NK-92 (cell line): Measurements from ENCODE around the gene DNAJA4.

Experiments
- DNase-seq: peaks from one replicate; lab custom pipeline; 2025; ENCODE audit not compliant: unreplicated experiment; lab: John Stamatoyannopoulos, UW

DNAJA4 gene

DNA sequence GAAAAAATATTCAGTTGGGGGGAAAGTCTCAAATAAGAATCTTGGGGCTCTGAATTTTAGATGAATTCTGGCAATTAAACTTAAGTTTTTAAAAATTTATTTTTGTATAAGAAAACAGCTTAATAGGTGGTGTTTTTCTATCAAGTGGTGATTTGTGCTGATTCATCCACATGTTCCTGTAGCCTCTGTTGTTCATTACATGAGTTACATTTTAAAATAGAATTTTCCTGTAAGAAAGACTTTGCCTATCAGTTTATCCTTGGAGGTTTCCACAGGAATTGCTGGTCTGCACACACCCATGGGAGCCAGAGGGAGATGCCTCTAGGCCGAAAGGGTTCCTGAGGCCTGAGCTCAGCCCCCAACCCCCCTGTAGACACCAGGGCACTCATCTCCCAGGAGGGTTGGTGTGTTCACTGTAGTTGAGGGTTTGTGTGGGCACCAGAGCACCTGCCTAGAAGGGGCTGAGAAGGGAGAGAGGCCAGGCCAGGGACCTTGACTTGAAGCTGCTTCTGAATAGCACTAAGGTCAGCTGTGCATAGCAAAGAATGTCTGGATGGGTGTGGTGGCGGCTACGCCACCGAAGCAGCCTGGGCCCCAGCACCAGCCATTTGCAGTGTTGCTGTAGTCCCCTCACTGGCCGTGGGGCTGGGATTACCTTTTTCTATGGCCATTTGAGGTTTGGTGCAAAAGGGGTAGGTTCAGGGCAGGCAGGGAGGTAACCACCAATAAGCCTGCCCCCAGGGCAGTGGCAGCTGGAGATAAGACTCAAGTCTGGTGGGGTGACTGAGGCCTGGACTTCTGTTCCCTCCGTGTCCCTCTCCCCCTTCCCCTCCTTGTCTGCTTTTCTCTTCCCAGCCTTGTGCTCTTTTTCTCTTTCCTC lies 11.9 kb downstream of the DNAJA4 start:
- DNase-seq = no peak

DNA sequence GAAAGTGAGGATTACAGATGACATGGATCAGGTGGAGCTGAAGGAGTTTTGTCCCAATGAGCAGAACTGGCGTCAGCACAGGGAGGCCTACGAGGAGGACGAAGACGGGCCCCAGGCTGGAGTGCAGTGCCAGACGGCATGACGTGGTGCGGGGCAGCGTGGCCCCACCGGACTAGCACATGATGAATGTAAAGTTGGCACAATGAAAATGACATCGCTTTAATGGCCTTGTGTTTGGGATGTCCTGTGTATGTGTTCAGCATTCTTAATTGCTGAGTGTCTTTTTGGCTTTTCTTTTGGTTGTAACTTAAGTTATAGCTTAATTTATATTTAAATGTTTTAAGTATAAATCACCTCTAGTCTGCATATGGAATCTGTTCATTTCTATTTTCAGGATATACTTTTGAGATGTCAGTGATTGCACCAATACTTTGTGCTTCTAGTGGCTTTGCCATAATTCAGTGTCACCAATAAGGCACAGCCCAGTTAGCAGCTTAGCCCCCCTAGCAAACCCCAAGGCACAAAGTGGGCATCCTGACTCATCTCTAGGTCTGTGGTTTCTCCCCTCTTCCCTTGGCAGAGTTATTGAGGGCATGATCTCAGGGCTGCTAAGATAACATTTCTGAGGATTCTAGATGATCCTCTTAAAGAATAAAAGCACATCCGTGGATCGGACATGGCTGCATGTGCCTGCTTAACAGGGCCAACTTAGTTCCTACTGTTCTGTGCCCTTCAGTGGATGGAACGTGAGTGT lies 16.1 kb downstream of the DNAJA4 start:
- DNase-seq = no peak

DNA sequence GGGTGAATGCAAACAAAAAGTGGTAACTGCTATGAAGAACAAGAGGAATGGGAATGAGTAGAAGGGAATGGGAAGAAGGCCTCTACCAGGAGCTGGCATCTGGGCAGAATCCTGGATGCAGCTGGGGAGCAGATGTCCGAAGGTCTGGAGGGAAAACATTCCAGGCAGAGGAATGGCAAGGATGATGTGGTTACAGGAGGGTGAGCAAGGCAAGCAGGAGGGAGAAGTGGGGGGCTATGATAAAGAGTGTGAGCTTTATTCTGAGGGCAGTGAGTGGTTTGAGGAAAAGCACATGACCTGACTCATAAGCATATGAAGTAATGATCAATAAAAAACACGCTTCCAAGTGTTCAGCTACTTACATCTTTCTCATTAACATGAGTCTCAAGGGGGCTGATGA lies 18.0 kb downstream of the DNAJA4 start:
- DNase-seq = no peak

DNA sequence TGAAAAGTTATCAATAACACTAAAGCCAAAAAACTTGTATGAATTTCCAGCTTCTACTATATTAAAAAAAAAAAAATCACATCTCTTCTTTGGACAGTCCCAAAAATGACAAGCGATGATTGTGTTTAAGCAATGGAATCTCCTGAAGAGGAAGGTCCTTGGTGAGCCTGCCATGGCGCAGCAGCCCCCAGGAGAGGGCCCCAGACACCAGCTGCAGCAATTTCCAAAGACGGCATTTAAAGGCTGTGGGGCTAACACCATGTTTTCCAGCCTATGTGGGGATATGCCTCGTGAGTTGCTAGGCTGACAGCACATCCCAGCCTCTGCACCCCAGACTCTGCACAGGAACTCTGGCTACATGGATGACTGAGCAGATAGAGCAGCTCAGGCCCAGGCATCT lies 20.4 kb downstream of the DNAJA4 start:
- DNase-seq = no peak

DNA sequence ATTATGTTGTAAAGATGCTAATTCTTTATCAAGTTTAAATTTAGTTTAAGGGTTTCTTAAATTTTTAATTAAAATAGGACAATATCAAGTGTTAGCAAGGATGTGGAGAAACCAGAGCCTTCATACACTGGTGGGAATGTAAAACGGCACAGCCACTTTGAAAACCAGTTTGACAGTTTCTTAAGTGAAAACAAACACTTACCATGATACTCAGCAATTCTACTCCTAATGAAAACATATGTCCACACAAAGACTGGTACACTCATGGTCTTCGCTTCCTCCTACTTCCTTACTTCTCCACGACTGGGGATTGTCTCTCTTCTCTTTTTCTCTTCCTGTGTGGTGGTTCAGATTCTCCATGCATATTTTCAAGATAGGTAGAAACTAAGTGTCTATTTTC lies 25.9 kb downstream of the DNAJA4 start:
- no peak for DNase-seq

DNA sequence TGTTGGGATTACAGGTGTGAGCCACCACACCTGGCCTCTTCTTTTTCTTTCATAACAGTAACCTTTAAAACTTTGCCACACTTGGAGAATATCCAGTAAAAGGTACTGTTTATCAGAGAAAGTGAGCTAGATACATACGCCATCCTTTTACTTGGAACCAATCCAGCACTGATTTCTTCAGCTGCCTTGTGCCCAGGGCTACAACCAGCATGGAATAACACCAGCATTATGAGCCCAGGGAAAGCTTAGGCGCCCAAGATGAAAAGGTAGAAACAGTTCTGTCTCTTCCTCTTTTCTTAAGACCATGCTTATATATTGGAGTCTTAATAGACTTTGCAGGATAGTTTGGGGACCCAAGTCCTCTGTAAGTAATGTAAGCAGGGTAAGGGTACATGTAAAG lies 26.7 kb downstream of the DNAJA4 start:
- DNase-seq = no peak

DNA sequence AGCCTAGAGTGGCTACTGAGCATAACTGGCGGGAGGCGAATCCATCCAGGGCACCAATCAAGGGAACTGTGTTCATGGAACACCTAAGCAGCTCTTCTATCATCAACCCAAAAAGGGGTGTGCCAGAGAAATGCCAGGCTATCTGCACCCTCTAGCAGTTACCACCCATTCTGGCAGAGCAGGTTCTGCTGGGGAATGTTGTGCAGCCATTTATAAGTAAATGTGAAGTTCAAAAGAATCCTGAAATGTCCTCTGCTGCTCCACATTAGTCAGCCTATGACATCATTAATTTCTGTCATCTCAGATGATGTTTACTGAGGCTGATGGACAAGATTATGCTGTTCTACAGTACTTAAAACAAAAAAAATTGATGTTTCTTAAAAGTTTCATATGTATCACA lies 27.3 kb downstream of the DNAJA4 start:
- no peak for DNase-seq

DNA sequence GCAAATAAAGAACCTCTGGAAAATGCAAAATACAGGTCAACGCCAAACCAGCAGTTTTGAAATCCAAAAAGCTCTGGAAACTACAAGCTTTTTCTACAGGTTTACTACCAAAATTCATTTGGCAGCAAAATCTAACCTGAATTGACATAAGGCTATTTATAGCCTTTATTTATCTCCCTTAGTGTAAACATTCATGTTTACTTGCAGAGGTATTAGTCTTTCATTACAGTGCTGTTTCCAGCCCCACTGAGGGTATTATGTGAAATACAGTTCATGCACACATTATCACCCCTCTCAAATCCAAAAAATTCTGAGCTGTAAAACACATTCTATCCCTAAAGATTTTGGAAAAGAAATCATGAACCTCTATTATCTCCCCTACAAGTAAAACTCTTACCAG lies 27.9 kb downstream of the DNAJA4 start:
- no peak for DNase-seq

DNA sequence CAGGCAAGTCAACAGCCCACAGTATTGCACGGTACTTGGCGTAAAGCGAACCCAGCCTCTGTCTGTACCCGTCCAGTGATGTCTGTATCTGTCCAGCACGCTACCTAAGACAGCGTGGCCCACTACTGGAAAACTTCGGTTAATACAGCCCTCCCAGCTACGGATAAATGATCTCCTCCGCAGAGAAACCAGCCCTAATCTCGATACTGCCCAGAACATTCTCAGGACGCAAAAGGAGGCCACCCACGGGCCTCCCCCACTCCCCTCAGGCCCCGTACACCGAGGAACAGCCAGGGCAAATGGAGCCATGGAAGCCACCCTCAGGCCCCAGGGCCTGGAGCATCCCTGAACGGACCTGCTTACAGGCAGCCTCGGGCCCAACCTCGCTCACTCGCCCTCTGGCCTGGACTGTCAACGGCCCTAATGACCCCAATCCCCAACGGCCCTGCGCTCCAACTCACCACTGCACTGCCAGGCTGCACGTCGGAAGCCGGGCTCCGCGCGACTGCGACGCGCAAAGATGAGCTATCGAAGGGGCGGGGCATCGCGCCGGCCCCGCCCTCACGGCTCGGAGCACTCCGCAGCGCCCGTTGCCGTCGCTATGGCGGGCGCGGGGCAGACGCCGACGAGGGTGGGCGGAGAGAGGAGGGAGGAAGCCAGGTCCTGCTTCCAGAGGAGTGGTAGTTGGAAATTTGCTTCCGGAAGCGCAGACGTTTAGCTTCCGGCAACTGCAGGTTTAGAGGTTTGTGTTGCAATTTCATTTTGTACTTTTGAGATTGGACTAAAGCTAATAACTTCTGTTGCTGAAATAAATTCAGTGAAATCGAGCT lies 35.0 kb downstream of the DNAJA4 start, which contains the start of gene SKIC8:
Gene SKIC8, minus strand, starts transcription at position 509 of the 830 bp plus-strand sequence. CDS start 3,923 bp downstream, outside the sequence.
- DNase-seq = no peak

DNA sequence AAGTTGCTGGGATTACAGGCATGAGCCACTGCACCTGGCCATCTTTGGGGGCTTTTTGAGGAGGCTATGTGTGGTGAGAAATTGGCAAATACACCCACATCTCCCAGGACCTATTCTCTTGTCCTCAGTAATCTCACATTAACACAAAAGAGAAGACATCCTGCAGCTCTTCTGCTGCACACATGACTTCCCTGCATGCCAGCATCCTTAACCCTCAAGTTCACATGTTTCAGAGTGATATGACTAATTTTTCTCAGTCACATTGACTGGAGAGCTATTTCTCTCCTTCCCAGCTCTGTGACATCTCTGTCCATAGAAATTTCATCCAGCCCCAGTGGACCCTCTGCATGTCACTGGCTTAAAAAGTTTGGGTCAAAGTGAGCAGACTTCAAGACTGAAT lies 37.0 kb downstream of the DNAJA4 start:
- no peak for DNase-seq

DNA sequence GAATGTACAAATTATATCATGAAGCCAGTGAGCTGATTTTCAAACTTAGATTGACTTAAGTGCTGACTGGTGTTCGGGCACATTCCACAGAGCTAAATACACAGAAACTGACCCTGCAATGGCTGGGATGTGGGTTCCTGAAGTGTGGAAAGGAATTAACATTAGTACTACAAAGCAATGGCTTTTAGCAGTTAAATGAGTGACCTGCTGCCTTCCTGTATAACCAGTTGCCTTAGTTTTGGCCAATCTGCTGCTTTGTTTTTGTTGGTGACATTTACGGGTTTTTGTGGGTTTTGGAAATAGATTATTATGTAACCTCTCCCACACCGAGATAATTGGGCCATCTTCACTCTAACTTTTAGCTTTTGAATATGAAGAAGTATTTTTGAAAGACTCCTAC lies 37.5 kb downstream of the DNAJA4 start:
- no peak for DNase-seq

DNA sequence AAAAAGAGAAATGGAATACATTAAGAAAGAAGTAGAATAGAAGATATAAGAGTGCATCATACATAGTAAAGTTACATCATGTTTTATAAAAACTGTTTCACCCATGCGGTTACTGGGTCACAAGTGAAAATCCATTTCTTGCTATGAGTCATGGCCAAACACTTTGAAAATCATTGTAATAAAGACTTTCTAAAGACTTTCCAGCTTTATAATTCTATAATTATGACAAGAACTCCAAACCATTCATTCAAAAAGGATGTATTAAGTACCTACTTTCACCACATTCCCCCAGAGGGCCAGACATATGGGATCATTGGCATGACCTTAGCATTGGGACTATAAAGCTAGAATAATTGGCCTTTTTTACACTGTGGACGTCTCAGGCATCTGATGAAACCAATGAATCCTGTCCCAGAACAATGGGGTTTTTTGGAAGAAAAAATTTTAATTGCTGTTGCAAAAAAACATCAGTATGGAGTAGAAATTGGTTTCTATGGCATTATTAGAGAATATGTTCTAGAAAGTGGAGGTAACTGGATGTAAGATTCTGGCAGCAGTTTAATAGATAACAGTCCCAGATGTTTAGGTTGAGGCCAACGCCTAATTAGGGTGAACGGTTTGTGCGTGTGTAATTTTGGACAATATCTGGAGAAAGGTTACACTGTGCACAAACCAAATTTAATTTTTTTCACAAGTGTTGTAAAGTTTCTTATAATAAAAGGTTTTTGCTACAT lies 38.4 kb downstream of the DNAJA4 start:
- DNase-seq = no peak

DNA sequence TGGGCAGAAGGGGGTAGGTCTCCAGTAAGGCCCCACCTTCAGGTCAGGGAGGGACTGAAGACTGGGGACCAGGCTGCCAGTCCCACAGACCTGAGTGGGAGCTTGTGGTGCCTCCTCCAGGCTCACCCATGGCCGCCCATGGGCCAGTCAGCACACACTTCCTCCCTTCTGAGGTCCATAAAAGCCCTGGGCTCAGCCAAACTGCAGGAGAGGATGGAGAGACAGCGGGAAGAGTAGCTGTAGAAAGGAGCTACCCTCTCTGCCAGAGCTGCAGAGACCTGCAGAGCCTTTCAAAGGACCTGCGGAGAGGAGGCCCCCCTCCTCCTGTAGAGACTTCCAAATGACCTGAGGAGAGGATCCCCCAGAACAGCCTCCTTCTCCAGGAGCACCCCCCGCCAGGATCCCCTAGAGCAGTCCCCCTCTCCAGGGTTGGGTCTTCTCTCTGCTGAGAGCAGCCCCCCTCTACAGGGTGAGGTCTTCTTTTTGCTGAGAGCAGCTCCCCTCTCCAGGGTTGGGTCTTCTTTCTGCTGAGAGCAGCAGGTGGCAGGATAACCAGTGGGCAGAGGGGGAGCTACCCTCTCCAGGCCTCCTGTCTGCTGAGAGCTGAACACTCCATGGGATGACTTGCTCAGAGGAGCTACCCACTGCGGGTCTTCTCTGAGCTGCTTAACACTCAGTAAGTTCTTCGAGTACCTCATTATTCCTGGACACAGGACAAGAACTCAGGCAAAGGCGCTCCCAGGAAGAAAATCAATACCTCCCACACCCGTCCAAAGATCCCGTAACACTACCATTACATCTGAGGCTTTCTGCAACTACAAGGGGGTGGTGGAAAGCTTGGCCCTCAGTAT lies 40.1 kb downstream of the DNAJA4 start:
- DNase-seq = no peak

DNA sequence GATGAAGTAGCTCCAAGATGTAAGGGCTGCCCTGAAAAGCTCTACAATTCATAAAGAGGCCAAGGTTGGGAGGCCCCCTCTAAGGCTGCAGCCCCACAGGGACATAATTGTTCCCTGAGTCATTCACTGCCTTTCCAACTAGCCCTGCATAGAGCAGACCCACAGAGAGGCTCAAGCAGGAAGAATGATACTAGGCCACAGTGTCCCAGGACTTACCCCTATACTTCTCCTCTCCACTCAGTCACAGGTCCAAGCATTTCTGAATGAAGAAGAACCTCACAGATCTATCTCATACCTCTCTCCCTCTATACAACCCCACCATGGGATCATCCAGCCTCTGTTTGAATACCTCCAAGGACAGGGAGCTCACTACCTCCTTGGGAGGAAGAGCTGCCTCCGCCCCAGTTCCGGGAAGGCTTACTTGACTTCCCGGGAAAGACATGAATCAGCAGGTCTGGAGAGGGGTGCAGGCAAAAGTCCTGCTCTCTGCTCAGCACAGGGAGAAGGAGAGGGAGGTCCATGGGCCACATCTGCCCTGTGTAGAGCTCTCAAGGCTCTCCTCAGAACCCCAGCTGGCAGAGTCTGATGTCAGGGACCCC lies 41.9 kb downstream of the DNAJA4 start:
- no peak for DNase-seq

DNA sequence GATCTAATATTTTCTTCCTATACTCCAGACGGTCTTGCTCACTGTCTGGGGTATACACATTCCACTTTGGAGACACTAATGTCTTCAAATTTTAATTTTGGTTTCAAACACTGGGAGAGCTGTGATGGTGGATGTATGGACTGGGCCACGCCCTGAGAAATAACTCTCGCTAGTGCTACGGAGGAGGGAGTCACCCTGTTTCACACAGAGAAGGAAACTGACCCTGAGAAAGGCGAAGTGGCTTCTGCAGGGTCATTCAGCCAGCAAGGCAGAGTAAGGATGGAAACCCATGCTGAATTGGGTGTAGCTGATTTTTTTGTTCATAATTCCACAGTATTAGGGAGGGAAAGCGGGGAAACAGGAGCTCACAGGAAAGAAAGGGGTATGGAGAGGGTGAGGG lies 43.6 kb downstream of the DNAJA4 start:
- DNase-seq = no peak

DNA sequence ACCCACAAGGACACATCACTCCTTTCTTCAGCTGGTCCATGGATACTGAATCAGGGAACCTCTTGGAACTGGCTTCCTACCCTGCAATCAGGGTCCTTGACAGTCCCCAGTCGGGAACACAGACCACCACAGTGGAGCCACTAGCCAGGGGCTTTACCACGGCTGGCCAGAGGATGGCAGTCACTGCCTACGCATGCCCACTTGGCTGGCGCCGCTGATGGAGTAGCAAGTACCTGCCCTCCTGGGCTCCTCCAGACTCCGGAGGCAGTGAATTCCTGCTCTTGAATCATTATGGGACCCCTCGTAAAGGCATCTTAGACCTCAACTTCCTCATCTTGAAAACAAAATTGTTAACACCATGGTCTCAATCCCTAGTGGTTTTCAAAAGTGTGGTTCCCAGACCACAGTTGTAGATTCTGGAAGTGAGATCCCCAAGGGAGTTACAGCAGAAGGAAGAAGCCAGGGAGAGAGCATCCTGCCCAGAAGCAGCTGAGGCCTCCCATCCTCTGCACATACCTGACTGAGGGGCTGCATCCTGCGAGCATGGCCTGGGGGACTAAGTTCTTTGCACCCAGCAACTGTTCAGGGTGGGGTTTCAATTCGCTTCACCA lies 44.2 kb downstream of the DNAJA4 start:
- no peak for DNase-seq

DNA sequence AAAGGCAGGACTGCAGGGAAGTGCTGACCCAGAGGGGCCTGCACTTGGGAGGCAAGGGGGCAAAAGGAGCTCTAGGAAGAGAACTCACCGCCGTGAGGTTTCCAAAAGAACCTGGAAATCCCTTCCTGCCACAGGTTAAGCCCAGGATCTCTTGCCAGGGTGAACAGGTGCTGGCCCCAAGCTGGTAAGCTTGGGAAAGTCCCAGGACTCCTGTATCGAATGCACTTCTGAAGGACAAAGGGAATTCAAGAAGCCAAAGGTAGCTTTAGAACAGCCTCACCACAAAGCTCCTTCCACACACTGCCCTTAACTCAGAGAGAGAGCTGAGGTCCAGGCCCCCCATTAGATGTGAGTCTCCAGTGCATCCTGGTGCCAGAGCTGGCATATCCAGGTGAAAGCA lies 46.9 kb downstream of the DNAJA4 start:
- DNase-seq = no peak

DNA sequence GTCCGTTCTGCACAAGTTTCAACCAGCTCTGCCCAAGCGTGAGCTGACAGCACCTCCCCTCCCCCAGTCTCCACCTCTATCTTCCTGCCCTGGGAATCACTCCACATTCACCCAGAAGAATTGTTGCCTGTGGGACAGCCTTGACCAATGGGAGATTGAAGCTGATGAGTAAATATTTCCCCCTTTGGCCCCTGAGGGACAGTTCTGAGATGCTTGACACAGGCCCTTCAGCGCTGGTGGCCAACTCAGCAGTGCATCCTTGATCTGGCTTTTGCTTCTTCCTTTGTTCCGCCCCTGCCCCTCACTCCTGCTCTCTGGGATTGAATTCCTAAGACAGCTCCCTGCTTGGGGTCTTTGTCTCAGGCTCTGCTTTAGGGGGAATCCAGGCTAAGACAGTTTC lies 48.2 kb downstream of the DNAJA4 start:
- DNase-seq = no peak

DNA sequence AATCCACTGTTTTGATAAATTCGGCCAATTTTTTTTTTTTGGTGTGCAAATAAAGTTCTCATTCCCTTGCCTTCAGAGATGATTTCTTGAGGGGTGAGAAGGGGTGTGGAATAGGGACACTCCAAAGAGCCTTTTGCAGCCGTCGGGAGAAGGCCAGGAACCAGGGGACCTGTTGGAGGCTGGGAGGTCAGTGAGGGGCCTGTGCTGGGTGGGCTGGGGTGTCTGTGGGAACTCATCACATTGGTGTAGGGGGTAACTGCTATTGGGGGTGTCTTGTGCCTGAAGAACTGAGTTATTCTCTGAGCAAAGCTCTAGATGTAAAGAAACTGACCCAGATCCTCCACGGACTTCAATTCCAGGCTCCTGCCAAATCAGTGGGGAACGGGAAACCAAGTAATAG lies 48.6 kb downstream of the DNAJA4 start:
- DNase-seq = no peak
